GM12865 (cell line): ENCODE data around the gene TP53BP2.

Source experiments
- DNase-seq: peaks from one replicate; pipeline ENCODE4 v3.0.0; 2010; ENCODE audit warnings: low read depth
- H3K4me3 ChIP-seq: 2 replicates; pipeline ENCODE4 v1.5.1; 2011; ENCODE audit warnings: mild to moderate bottlenecking, low read depth, low read length, control low read depth
- CTCF ChIP-seq: IDR thresholded peaks from 2 replicates; pipeline ENCODE4 v1.5.1; 2011; ENCODE audit warnings: low read length, control low read depth, low read depth, inconsistent platforms; ENCODE audit not compliant: insufficient read depth; ENCODE audit errors: missing control alignments

Gene TP53BP2

GRCh38 chr1:223730479-223731132, 115.1 kb downstream of the TP53BP2 start:
- no peak overlapping the region for H3K4me3 ChIP-seq
- no peak for TF ChIP-seq CTCF
- no peak for DNase-seq

- no peak overlapping the region for H3K4me3 ChIP-seq
- TF ChIP-seq CTCF = no peak
Measured at GRCh38 chr1:223729906-223730305, 115.8 kb downstream of the TP53BP2 start.

More at GRCh38 chr1:223729906-223730305, 115.8 kb downstream of the TP53BP2 start:
- no peak for DNase-seq
